ENCODE results near the gene ZMIZ2.
"Not testable (repeated sequence)": the region's sequence is repeated elsewhere in the genome, so short reads cannot be mapped to it uniquely, and the experiment has no call there.

The ZMIZ2 gene

GRCh38 chr7:44748045-44748947 is at the start of gene ZMIZ2:
ZMIZ2 (plus strand) TSS chr7:44748847; CDS start chr7:44756250, 7,403 bp downstream.
- H3K4me3 ChIP-seq (ENCODE audit: low read depth, low read length): peak within 1 kb of the TSS; percentile 91
- no peak for DNase-seq (ENCODE audit: low read depth)
- no peak for TF ChIP-seq CTCF (IDR thresholded peaks at IDR 0.05; ENCODE audit: low read depth, low read length, missing control alignments)

- DNase-seq (ENCODE audit: low read depth); H3K4me3 ChIP-seq (ENCODE audit: low read depth, low read length): not testable (repeated sequence)
Measured at GRCh38 chr7:44699598-44699997, 49.0 kb upstream of the ZMIZ2 start.

- DNase-seq (ENCODE audit: low read depth): no peak
- H3K4me3 ChIP-seq (ENCODE audit: low read depth, low read length): no peak overlapping the region
- TF ChIP-seq CTCF (IDR thresholded peaks at IDR 0.05; ENCODE audit: low read depth, low read length, missing control alignments): no peak
Measured at GRCh38 chr7:44700322-44700721, 48.3 kb upstream of the ZMIZ2 start.

- DNase-seq (ENCODE audit: low read depth); H3K4me3 ChIP-seq (ENCODE audit: low read depth, low read length): not testable (repeated sequence)
Measured at GRCh38 chr7:44703391-44703790, 45.3 kb upstream of the ZMIZ2 start.

GRCh38 chr7:44703921-44704320 is 44.7 kb upstream of the ZMIZ2 start:
- no peak overlapping the region for H3K4me3 ChIP-seq (ENCODE audit: low read depth, low read length)
- TF ChIP-seq CTCF (IDR thresholded peaks at IDR 0.05; ENCODE audit: low read depth, low read length, missing control alignments): no peak
- DNase-seq (ENCODE audit: low read depth): no peak

- TF ChIP-seq CTCF (IDR thresholded peaks at IDR 0.05; ENCODE audit: low read depth, low read length, missing control alignments): no peak
Measured at GRCh38 chr7:44705434-44705833, 43.2 kb upstream of the ZMIZ2 start.

GRCh38 chr7:44706788-44707557 is 41.7 kb upstream of the ZMIZ2 start:
- TF ChIP-seq CTCF (IDR thresholded peaks at IDR 0.05; ENCODE audit: low read depth, low read length, missing control alignments): no peak
- H3K4me3 ChIP-seq (ENCODE audit: low read depth, low read length): no peak overlapping the region
- DNase-seq (ENCODE audit: low read depth): no peak

More at GRCh38 chr7:44705434-44705833, 43.2 kb upstream of the ZMIZ2 start:
- no peak for DNase-seq (ENCODE audit: low read depth)
- H3K4me3 ChIP-seq (ENCODE audit: low read depth, low read length): no peak overlapping the region

Measured in GM12864 (cell line).